ENCODE measurements around the gene FAM78B. TPM values are rescaled to one million over a fixed set of nuclear protein-coding genes. Genes with fewer than 3 reads are reported as not detected.

FAM78B gene
- total and polyA plus RNA-seq, 10 of the 15 experiments (the other 5 are each of a cell fraction or from before 2014, with no cell fraction given), result 0.10 to 4.9 (median 1.6) TPM

GRCh38 chr1:166080277-166080966 is 86.4 kb downstream of the FAM78B start (continued):
- TF ChIP-seq CBX3 (IDR thresholded peaks at IDR 0.05; ENCODE audit: borderline replicate concordance, low read depth) (no peak), HCFC1 (IDR thresholded peaks at IDR 0.05; ENCODE audit: low read length) (no peak), KLF5 (IDR thresholded peaks at IDR 0.05; ENCODE audit: partially characterized antibody) (no peak), SUPT20H (IDR thresholded peaks at IDR 0.05; ENCODE audit: borderline replicate concordance, control insufficient read depth, low read depth, low read length) (no peak), ATF2 (IDR thresholded peaks at IDR 0.05; ENCODE audit: low read length) (no peak), IKZF1 (conservative IDR thresholded peaks at IDR 0.05) (peak; percentile 36; the same call in 1 of the 2 replicates), RCOR1 (conservative IDR thresholded peaks at IDR 0.05; ENCODE audit: low read depth, low read length) (no peak), ASH2L (IDR thresholded peaks at IDR 0.05; ENCODE audit: borderline replicate concordance, low read depth) (no peak), BCL3 (IDR thresholded peaks at IDR 0.05; ENCODE audit: borderline replicate concordance, insufficient read depth, low read depth, low read length, poor library complexity, severe bottlenecking) (no peak), YY1 (IDR thresholded peaks at IDR 0.05; ENCODE audit: low read depth, low read length) (no peak), BCL11A (IDR thresholded peaks at IDR 0.05; ENCODE audit: low read depth, low read length) (no peak), BHLHE40 (IDR thresholded peaks at IDR 0.05; ENCODE audit: borderline replicate concordance in 1 of 2, low read depth in 2 of 2, low read length in 1 of 2) (peak; percentile 50 to 84; a peak in 3 of 4 replicates), TCF12 (IDR thresholded peaks at IDR 0.05; ENCODE audit: low read depth, low read length) (no peak), NR2C1 (IDR thresholded peaks at IDR 0.05) (no peak), BRCA1 (IDR thresholded peaks at IDR 0.05; ENCODE audit: low read depth, low read length) (no peak), POU2F2 (IDR thresholded peaks at IDR 0.05; ENCODE audit: borderline replicate concordance, low read depth, low read length) (no peak), HSF1 (IDR thresholded peaks at IDR 0.05; ENCODE audit: low read depth, low read length) (no peak), HDAC6 (IDR thresholded peaks at IDR 0.05; ENCODE audit: unreplicated experiment) (no peak), POLR2A (IDR thresholded peaks at IDR 0.05; ENCODE audit: low read depth, low read length) (no peak), RUNX3 (IDR thresholded peaks at IDR 0.05; ENCODE audit: low read length) (peak; percentile 61; the same call in 1 of the 2 replicates), IRF5 (IDR thresholded peaks at IDR 0.05; ENCODE audit: borderline replicate concordance) (no peak), RAD51 (IDR thresholded peaks at IDR 0.05) (peak; percentile 47; the same call in 1 of the 2 replicates), HDGF (IDR thresholded peaks at IDR 0.05) (no peak), EP300 (IDR thresholded peaks at IDR 0.05; ENCODE audit: borderline replicate concordance in 1 of 2, control insufficient read depth in 1 of 2, low read depth in 2 of 2, low read length in 2 of 2) (no peak), EED (IDR thresholded peaks at IDR 0.05; ENCODE audit: low read depth) (0 out of 2 replicates have a peak, but pooled peaks have one; percentile 12), CEBPB (IDR thresholded peaks at IDR 0.05; ENCODE audit: borderline replicate concordance in 1 of 2, low read depth in 2 of 2, low read length in 2 of 2) (no peak), CBFB (IDR thresholded peaks at IDR 0.05; ENCODE audit: low read depth) (no peak)

Data from GM12878 (cell line).